ENCODE data around the gene DTX4.

Gene DTX4

GRCh38 chr11:59199546-59200422 lies 27.9 kb downstream of the DTX4 start:
- no peaks in the 10 kb centered on the region for H3K9me3 ChIP-seq (ENCODE audit: control insufficient read depth, insufficient read depth, low read depth, low read length)
- no peak overlapping the region for H3K27ac ChIP-seq (ENCODE audit: extremely low read depth, low read depth, low read length)
- H3K36me3 ChIP-seq (ENCODE audit: control insufficient read depth in 2 of 2, insufficient read depth in 1 of 2, low read length in 2 of 2), result peaks cover 0 to 37% of the 10 kb centered on the region in 2 experiments; a peak in 1 of 3 replicates
- H3K4me1 ChIP-seq (ENCODE audit: control insufficient read depth, insufficient read depth, low read length), result no peaks in the 10 kb centered on the region
- no peak overlapping the region for H3K4me3 ChIP-seq (ENCODE audit: low read depth, low read length)
- ChIA-PET CTCF (interaction anchor here (0.7 to 2.7 kb wide), 7 partner anchors 13 to 561 kb away, joined by 3 to 17 read pairs (median 4); partner anchors contain the start of gene DTX4), POLR2A (no interaction called here)
- TF ChIP-seq PRDM1 (tag by site-specific recombination; IDR thresholded peaks at IDR 0.05), result no peak
- TF ChIP-seq ZNF449 (tag by site-specific recombination; IDR thresholded peaks at IDR 0.05), result no peak
- TF ChIP-seq ZBTB44 (tag by site-specific recombination; IDR thresholded peaks at IDR 0.05), result no peak
- TF ChIP-seq TRIM28 (IDR thresholded peaks at IDR 0.05; ENCODE audit: borderline replicate concordance, low read length), result no peak
- TF ChIP-seq CTCF (tag by site-specific recombination; IDR thresholded peaks at IDR 0.05), result no peak
- no peak for TF ChIP-seq GFI1B (tag by site-specific recombination; IDR thresholded peaks at IDR 0.05)
- TF ChIP-seq KLF16 (tag by site-specific recombination; IDR thresholded peaks at IDR 0.05), result no peak
- TF ChIP-seq ZNF621 (tag by site-specific recombination; IDR thresholded peaks at IDR 0.05), result no peak
- TF ChIP-seq PRDM2 (tag by site-specific recombination; IDR thresholded peaks at IDR 0.05; ENCODE audit: borderline replicate concordance), result no peak
- no peak for TF ChIP-seq ZNF501 (tag by site-specific recombination; IDR thresholded peaks at IDR 0.05)
- no peak for TF ChIP-seq ZNF221 (tag by site-specific recombination; IDR thresholded peaks at IDR 0.05; ENCODE audit: borderline replicate concordance)
- no peak for TF ChIP-seq PRDM4 (tag by site-specific recombination; IDR thresholded peaks at IDR 0.05)
- no peak for TF ChIP-seq ZNF311 (tag by site-specific recombination; IDR thresholded peaks at IDR 0.05; ENCODE audit: borderline replicate concordance)

All from HEK293 (cell line).